HUES6 (cell line): ENCODE results near the gene KIAA0753.

ENCODE experiments used
- H3K27ac ChIP-seq: 2 replicates; pipeline ENCODE4 v1.7.0; 2013; ENCODE audit warnings: low read depth, mild to moderate bottlenecking, low read length, inconsistent platforms
- H3K27me3 ChIP-seq: 2 replicates; pipeline ENCODE4 v1.6.1; 2013; ENCODE audit warnings: low read length; ENCODE audit not compliant: control insufficient read depth, insufficient read depth
- H3K36me3 ChIP-seq: 2 replicates; pipeline ENCODE4 v1.6.1; 2013; ENCODE audit warnings: low read length; ENCODE audit not compliant: control insufficient read depth, insufficient read depth
- H3K4me1 ChIP-seq: 2 replicates; pipeline ENCODE4 v1.6.1; 2013; ENCODE audit warnings: low read length; ENCODE audit not compliant: control insufficient read depth, insufficient read depth
- H3K4me3 ChIP-seq: 2 replicates; pipeline ENCODE4 v1.5.1; 2013; ENCODE audit warnings: low read depth, low read length
- H3K9ac ChIP-seq: one replicate; pipeline ENCODE4 v1.6.1; 2013; ENCODE audit warnings: mild to moderate bottlenecking, low read length
- H3K9me3 ChIP-seq: 2 replicates; pipeline ENCODE4 v1.6.1; 2013; ENCODE audit warnings: low read depth, low read length; ENCODE audit not compliant: control insufficient read depth, insufficient read depth

The KIAA0753 gene

GRCh38 chr17:6679241-6679640, 38.7 kb upstream of the KIAA0753 start:
- no peaks in the 10 kb centered on the region for H3K9me3 ChIP-seq
- H3K4me3 ChIP-seq, result no peak overlapping the region
- no peak overlapping the region for H3K27ac ChIP-seq
- H3K27me3 ChIP-seq, result no peaks in the 10 kb centered on the region
- H3K9ac ChIP-seq, result no peak overlapping the region
- no peaks in the 10 kb centered on the region for H3K36me3 ChIP-seq
- peaks cover 12% of the 10 kb centered on the region; the same call in 1 of the 2 replicates for H3K4me1 ChIP-seq

GRCh38 chr17:6677946-6678345, 37.4 kb upstream of the KIAA0753 start:
- H3K4me1 ChIP-seq, result peaks cover 12% of the 10 kb centered on the region; the same call in 1 of the 2 replicates
- H3K27me3 ChIP-seq, result no peaks in the 10 kb centered on the region
- H3K27ac ChIP-seq, result no peak overlapping the region
- H3K36me3 ChIP-seq, result no peaks in the 10 kb centered on the region
- no peaks in the 10 kb centered on the region for H3K9me3 ChIP-seq
- no peak overlapping the region for H3K9ac ChIP-seq
- no peak overlapping the region for H3K4me3 ChIP-seq

- H3K27ac ChIP-seq, result no peak overlapping the region
- H3K9ac ChIP-seq, result no peak overlapping the region
- H3K4me3 ChIP-seq, result no peak overlapping the region
- H3K27me3 ChIP-seq, result no peaks in the 10 kb centered on the region
- H3K4me1 ChIP-seq, result peaks cover 12% of the 10 kb centered on the region; the same call in 1 of the 2 replicates
- H3K36me3 ChIP-seq, result no peaks in the 10 kb centered on the region
- H3K9me3 ChIP-seq, result no peaks in the 10 kb centered on the region
Observed at GRCh38 chr17:6677158-6677831, 36.8 kb upstream of the KIAA0753 start.

DNA sequence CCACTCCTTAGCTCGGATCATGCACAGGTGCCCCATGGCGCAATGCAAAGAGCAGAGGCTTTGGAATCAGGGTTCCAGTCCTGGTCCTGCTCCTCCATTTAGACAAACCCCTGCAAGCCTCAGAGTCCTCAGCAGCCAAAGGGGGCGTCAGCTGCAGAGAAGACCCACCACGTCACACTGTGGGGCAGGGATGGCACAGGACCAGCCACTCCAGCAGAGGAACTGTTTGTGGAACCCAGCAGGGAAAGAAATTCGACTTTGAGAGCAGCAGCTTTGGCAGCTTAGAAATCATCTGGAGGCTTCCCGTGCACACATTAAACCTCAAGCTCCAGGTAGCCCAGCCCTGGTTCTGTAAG, 36.3 kb upstream of the KIAA0753 start:
- Histone ChIP-seq H3K4me1 (peaks cover 12% of the 10 kb centered on the region; the same call in 1 of the 2 replicates), H3K4me3 (no peak overlapping the region), H3K27me3 (no peaks in the 10 kb centered on the region), H3K27ac (no peak overlapping the region), H3K9ac (no peak overlapping the region), H3K9me3 (no peaks in the 10 kb centered on the region), H3K36me3 (no peaks in the 10 kb centered on the region)

DNA sequence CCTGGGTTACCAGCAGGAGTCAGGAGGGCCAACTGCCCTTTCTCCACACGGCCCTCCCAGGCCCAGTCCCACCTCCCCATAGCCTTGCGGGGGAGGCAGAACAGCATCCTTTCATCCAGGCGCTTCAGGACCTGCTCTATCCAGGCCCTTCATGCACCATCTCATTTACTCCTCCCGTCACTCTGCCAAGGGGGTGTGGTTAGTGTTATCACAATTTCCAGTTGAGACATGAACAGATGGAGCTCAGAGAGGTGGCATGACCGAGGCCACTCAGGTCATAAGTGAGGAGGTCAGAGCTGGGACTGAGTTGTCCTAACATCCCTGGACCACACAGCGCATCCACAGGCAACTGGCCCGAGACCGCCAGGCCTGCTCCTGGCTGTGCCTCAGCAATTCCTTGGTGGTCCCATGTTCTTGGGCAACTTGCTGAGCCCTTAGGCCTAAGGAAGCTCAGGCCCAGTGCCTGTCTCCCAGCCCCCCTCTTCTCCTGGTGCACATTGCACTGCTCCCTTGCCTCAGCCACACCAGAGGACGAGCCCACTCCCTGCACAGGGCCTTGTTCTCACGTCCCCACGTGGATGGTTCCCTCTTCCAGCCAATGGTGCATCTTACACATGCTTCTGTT, 34.8 kb upstream of the KIAA0753 start:
- Histone ChIP-seq H3K4me3 (no peak overlapping the region), H3K36me3 (no peaks in the 10 kb centered on the region), H3K9me3 (no peaks in the 10 kb centered on the region), H3K27ac (no peak overlapping the region), H3K4me1 (peaks cover 12% of the 10 kb centered on the region; the same call in 1 of the 2 replicates), H3K9ac (no peak overlapping the region), H3K27me3 (no peaks in the 10 kb centered on the region)

- Histone ChIP-seq H3K4me1 (peaks cover 12% of the 10 kb centered on the region; the same call in 1 of the 2 replicates), H3K9ac (no peak overlapping the region), H3K36me3 (no peaks in the 10 kb centered on the region), H3K9me3 (no peaks in the 10 kb centered on the region), H3K4me3 (no peak overlapping the region), H3K27me3 (no peaks in the 10 kb centered on the region), H3K27ac (no peak overlapping the region)
Observed at GRCh38 chr17:6674586-6674985, 34.1 kb upstream of the KIAA0753 start.

DNA sequence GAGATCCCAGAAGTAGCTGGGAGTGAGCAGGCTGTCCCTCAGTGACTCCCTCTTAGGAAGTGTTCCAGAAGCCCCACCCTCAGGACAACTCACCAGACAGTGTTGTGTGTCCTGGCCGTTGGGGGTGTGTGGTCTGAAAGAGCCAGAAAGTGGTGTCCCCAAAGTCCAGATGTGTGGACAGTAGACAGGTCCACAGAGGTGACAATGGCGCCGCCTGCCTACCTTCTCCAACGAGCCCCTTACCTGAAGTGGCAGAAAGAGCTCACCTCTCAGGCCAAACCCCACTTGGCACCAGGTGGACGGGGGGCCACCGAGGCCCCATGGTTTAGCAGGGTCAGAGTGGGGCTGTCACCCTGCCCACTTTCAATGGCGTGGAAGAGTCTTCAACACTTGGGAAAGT, 30.9 kb upstream of the KIAA0753 start:
- Histone ChIP-seq H3K36me3 (no peaks in the 10 kb centered on the region), H3K4me1 (peaks cover 5% of the 10 kb centered on the region; the same call in 1 of the 2 replicates), H3K9ac (no peak overlapping the region), H3K9me3 (no peaks in the 10 kb centered on the region), H3K27ac (no peak overlapping the region), H3K4me3 (no peak overlapping the region), H3K27me3 (no peaks in the 10 kb centered on the region)

DNA sequence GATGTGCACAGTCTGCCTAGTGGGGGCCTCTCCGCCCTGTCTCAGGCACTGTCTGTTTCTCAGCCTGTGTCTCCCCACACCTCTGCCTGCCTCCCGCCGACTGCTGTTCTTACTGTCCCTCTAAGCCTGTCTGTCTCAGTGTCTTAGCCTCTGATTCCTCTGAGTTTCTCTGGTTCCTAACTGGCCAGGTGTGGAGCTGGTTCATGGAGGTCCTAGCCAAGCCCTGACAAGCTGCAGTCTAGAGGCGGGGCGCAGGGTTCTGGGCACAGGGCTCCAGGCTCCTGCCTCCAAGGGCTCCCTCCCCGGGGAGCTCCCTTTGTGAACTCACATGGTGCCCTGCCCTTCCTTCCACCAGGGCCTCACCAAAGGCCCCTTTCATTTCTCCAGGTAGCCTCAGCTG, 30.5 kb upstream of the KIAA0753 start:
- Histone ChIP-seq H3K9me3 (no peaks in the 10 kb centered on the region), H3K27ac (no peak overlapping the region), H3K9ac (no peak overlapping the region), H3K36me3 (no peaks in the 10 kb centered on the region), H3K4me1 (peaks cover 1% of the 10 kb centered on the region; the same call in 1 of the 2 replicates), H3K4me3 (no peak overlapping the region), H3K27me3 (no peaks in the 10 kb centered on the region)

- no peak overlapping the region for H3K27ac ChIP-seq
- no peak overlapping the region for H3K4me3 ChIP-seq
- no peaks in the 10 kb centered on the region for H3K27me3 ChIP-seq
- no peaks in the 10 kb centered on the region for H3K9me3 ChIP-seq
- no peak overlapping the region for H3K9ac ChIP-seq
- H3K36me3 ChIP-seq, result no peaks in the 10 kb centered on the region
- no peaks in the 10 kb centered on the region for H3K4me1 ChIP-seq
Observed at GRCh38 chr17:6670571-6670970, 30.1 kb upstream of the KIAA0753 start.

- Histone ChIP-seq H3K36me3 (no peaks in the 10 kb centered on the region), H3K4me1 (no peaks in the 10 kb centered on the region), H3K27me3 (peaks cover 4% of the 10 kb centered on the region; the same call in 1 of the 2 replicates), H3K4me3 (no peak overlapping the region), H3K9me3 (no peaks in the 10 kb centered on the region), H3K27ac (no peak overlapping the region), H3K9ac (no peak overlapping the region)
Observed at GRCh38 chr17:6669479-6670212, 29.1 kb upstream of the KIAA0753 start.
